HG03196 (cell line): ENCODE results near the gene CDH12.
"Not testable (repeated sequence)": the region's sequence is repeated elsewhere in the genome, so short reads cannot be mapped to it uniquely, and the experiment has no call there.

Experiments used
- ATAC-seq: cut with Tn5 transposase; IDR thresholded peaks from one replicate; pipeline ENCODE4 v1.9.1; 2021; ENCODE audit not compliant: unreplicated experiment

The CDH12 gene

DNA sequence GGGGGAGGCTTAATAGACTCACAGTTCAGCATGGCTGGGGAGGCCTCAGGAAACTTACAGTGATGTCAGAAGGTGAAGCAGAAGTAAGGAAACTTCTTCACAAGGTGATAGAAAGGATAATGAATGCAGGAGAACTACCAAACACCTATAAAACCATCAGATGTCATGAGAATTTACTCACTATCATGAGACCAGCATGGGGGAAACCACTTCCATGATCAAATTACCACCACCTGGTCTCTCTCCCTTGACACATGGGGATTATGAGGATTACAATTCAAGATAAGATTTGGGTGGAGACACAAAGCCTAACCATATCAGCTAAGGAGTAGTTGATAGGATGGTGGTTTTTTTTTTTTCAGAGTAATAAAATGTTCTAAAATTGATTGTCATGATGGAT, 201.8 kb downstream of the CDH12 start:
- no peak for ATAC-seq

DNA sequence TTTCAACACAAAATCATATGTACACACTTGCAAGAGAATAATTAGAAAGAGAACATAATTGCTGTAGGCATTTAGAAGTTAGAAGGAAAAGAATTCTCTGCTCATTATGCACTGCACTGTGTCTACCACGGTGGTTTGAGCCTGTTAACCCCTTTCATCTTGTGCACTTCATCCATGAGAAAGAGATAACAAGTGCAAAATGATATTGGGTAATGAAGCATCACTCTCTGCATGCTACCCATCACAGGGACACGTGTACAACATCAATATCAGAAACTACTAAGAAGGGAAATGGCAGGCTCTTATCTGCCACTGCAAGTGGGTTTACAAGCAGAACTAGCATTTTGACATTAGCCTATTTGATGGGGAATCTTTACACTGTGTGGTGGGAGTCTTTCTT, 202.6 kb downstream of the CDH12 start:
- no peak for ATAC-seq

DNA sequence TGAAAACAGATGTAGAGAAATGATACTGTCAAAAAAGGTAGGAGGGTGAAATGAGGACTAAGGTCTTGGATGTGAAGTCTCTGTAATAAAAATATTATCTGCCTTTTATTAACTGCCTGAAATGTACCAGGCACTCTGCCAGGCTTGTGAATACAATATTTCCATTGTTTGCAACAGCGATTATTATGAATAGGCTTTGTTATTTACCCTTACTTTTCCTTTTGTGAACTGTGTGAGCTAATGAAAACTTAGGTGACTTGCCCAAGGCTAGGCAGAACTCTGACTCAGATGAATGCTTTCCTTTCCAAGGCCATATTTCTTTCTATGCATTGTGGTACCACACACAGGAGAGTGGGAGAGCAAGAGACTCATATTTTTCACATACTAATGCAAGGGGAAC, 204.1 kb downstream of the CDH12 start:
- no peak for ATAC-seq

DNA sequence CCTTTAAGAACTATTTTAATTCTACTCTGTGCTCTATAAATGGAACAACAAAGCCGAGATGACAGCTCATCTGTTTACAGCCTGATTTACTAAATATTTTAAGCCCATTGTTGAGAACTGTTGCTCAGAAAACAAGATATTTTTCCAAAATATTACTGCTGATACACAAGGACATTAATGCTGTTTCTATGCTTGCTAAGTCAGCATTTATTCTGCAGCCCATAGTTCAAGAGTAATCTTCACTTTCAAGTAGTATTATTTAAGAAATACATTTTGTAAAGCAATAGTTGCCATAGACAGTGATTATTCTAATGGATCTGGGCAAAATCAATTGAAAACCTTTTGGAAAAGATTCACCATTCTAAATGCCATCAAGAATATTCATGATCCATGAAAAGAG, 208.3 kb downstream of the CDH12 start:
- ATAC-seq, result no peak

DNA sequence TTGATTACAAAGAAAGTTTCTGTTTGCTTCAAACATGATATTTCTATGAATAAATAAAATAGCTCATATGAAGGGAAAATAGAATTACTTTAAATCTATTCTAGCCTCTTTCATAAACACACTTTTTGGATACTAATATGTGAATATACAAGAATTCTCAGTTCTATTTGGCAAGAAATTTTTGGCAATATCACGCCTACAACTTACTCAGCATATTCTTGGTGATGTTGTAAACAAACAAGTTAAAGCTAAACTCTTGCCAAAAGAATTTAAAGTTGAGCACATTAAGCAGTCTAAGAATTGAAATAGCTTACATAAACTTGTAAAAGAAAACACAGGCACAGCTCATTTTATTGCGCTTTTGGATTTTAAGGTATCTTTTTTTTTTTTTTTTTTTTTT, 209.8 kb downstream of the CDH12 start:
- no peak for ATAC-seq

DNA sequence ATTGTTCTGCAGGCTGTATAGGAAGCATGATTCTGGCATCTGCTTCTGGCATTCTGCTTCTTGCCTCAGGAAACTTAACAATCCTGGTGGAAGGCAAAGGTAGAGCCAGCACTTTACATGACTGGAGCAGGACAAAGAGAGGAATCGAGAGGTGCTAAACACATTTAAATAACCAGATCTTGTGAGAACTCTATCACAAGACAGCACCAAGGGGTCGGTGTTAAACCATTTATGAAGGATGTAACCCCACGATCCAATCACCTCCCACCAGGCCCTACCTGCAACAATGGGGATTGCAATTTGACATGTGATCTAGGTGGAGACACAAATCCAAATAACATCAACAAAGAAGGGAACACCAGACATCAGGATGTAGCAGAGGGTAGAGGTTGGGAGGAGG, 221.5 kb downstream of the CDH12 start:
- no peak for ATAC-seq

DNA sequence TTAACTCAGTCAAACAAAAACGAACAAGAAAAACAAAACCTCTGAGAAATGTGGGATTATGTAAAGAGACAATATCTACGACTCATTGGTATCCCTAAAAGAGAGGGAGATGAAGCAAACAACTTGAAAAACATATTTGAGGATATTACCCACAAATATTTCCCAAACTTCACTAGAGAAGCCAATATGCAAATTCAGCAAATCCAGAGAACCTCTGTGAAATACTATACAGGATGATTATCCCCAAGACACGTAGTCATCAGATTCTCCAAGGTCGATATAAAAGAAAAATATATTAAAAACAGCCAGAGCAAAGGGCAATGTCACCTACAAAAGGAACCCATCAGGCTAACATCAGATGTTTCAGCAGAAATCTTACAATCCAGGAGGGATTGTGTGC, 226.1 kb downstream of the CDH12 start:
- no peak for ATAC-seq

DNA sequence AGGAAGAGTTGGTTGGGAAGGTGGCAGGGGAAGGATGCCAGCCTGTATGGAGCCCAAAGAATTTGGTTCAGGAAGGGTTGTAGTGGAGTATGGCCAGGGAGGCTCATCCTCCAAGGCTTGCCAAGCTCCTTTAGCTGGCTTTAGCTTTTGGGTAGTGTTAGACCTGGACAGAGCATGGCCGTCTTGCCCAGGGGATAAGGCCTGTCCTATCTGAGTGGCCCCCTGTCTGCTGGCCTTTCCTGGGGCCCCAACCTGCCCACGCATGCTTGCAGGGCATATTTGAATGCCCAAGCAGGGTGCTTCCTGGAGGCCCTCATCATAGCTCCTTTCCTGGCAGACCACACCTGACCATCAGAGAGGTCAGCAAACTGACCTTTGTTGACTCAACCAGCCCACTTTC, 227.7 kb downstream of the CDH12 start:
- no peak for ATAC-seq

DNA sequence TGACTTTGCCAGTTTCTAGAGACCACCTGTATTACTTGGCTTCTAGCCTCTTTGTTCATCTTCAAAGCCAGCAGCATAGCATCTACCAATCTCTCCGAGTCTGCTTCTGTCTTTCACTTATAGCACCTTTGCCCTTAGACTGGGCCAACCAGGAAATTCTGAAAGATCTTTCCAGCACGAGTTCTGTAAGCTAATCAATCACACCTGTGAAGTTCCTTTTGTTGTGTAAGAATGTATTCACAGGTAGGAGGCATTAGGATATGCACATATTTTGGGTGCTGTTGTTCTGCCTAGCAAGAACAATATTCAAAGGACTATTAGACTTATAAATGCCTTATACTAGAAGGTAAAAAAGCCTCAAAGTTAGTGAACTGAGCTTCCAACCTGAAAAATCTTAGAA, 232.1 kb downstream of the CDH12 start:
- ATAC-seq, result no peak

DNA sequence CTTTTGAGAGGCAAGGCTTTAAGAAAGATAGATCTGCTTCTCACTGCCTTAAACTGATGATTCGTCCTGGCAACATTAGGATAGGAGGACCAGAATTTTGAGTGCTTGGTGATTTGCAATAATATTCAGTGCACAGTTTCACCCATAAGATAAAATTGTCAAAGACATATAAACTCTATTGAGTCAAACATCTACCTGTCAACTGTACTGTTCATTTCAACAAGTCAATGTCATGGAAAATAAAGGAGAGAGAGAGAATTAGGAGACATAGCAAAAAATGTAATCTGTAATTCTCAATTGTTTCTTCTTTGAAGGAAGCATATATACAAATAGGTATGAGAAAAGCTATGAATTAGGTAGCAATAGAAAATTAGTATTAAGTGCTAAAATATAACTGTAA, 237.2 kb downstream of the CDH12 start:
- ATAC-seq, result no peak

DNA sequence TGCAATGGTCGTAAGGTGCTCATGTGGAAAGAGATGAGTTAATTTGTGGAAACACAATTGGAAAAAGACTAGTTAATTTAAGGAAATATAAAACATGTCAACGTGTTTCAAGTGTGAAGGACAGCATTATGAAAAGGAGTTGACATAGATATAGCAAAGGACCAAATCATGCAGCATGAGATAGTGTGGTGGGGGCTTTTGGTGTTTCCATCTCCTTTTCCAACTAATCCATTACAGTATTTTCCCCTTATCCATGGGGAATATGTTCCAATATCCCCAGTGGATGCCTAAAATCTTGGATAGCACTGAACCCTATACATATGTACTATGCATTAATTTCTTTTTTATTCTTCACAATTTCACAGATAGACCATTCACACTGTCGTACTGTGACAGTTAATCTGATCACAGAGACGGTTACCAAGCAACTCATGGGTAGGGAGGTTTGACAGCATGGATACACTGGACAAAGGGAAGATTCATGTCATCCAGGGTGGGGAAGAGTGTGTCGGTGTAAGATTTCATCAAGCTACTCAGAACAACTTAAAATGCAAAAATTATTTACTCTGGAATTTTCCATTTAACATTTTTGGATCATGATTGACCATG, 238.6 kb downstream of the CDH12 start:
- ATAC-seq, result no peak

DNA sequence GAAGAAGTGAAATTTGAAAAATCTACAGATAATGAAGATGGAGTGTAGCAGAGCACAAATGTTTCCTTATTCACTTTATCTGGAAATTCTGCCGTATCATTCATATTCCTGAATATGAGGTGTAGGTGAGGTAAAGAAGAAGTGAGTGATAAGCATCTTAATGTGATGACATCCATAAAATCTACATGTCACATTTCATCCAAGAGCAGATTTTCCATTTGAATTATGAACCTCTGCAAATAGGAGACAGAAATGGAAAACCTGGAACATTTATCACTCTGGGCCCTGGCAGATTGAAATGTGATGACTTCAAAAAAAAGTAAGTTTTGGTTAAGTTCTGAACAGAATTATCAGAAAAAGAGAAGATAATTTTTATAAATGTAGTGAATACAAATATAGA, 240.2 kb downstream of the CDH12 start:
- ATAC-seq, result no peak

DNA sequence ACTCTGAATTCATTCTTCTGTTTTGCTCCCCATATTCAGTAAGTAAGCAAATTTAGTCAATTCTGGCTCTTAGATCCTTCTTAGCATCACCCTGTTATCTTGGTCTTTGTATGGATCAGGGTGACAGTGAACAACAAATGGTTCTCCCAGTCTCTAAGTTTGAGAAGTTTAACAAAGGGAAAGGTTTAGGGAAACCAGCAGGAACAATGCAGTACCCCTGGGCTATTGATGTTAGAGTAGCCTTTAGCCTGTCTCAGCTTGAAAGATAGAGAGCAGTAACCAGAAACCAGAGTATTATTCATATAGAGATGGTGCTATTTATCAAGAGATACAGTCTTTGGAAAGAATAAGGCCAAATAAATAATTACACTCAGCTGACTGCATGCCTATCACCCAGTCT, 241.8 kb downstream of the CDH12 start:
- no peak for ATAC-seq

DNA sequence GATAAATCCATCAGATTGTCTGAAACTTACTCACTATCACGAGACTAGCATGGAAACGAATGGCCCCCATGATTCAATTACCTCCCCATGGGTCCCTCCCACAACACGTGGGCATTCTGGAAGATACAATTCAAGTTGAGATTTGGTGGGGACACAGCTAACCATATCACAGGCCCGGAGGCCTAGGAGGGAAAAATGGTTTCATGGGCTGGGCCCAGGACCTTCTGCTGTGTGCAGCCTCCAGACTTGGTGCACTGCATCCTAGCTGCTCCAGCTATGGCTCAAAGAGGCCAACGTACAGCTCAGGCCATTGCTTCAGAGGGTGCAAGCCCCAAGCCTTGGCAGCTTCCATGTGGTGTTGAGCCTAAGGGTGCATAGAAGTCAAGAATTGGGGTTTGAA, 245.6 kb downstream of the CDH12 start:
- ATAC-seq, result not testable (repeated sequence)

DNA sequence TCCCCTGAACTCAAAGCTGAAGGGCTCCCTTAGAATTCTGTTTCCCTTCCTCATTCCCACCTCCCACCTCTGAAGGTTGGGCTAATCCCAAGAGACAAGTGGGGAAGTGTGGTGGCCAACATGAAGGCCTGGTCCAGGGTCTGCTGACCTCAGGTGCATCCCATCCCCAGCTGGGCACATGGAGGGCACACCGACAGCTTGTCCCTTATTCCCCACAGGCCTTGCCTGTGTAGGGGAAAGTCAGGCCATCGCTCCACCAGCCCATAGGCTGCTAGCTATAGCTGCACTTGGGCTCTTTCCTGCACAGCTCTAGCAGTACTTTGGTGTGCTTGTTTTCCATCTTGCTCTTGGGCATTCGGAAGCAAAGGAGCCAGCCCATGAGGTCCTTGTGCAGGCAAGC, 247.7 kb downstream of the CDH12 start:
- ATAC-seq, result no peak

DNA sequence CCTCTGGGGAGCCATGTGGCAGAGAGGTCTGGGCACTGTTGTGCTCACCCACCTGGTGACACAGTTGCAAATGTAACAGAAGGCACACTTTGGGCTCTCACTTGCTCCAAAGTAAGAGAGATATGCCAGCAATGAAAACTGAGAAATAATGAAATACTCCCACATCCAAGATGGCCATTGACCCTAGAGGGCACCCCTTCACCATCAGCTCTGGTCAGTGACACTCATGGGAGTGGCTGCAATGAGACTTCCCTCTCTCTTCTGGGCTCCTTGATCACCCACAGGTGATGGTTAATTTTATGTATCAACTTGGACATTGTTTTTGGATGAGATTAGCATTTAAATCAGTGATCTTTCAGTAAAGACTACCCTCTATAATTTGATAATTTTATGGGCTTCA, 248.4 kb downstream of the CDH12 start:
- no peak for ATAC-seq

DNA sequence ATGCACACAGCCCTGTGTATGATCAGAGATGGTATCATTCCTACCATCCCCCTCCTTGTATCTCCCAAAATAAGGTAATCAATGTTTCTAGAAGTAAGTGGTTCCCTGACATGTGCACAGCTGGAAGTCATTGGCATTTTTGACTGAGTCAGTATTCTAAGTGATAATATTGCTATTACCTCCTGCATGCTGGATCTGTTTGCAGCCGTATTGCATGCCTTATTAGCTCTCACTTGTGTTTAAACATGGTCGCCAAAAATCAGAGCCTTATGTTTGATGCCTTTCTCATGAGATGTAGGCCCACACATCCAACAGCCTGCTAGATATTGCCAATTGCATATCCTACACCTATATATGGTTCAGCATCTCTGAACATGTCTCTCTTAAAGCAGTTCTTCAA, 254.3 kb downstream of the CDH12 start:
- ATAC-seq, result no peak

DNA sequence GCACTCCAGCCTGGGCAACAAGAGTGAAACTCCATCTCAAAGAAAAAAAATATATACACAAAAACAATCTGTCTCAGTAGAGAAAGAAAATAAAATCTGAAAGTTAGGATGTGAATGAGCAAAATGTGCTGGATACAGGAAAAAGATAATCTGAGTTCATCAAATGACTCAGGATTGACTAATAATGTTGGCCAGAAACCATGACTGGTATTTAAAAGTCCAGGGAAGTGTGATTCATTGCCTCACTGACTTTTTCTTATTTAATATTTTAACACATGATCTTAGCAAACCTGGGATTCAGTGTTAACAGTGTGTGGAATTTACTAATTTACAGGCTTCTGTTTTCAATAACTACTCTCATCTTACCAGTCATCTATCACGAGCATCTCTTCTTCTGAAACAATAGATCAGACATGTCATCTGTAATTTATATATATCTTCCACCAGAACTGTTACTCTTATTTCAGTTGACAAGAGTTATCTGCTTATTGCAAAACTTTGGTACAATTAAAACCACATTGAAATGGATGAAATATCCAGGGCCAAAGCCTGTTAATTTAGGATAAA, 256.7 kb downstream of the CDH12 start:
- ATAC-seq, result no peak

DNA sequence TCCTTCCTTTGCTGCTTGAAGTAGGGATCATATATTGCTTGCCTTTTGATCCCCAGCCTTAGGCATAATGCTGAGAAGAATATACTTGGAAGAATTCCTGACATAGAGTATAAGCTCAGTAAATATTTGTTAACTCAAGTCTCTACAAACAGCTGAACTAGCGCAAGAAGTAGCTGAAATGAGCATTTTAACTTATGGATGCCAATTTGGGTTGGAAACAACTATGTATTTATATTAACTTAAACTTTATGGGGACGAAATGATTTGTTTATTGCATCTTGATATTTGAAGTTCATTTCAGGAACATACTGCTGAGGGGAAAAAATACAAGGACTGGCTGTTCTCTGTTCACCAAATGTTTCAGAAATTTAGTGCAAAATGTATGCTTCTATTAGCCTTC, 258.7 kb downstream of the CDH12 start:
- no peak for ATAC-seq

DNA sequence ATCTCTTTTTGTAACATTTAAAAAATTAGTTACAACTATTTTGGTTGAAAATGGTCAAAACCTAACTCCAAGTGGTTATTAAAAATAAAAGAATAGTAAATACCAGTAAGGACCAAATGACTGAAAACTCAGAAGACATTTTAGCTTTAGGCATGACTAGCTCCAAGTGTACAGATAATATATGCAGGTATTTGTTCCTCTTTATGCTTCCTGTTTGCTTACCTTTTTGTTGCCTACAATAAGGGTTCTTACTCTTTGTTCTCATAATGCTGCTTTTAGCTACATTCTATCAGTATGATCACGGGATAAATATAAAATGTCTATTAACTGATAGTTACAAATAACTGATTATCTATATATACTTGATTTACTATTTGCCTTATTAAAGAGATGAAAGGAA, 259.6 kb downstream of the CDH12 start:
- ATAC-seq, result no peak

DNA sequence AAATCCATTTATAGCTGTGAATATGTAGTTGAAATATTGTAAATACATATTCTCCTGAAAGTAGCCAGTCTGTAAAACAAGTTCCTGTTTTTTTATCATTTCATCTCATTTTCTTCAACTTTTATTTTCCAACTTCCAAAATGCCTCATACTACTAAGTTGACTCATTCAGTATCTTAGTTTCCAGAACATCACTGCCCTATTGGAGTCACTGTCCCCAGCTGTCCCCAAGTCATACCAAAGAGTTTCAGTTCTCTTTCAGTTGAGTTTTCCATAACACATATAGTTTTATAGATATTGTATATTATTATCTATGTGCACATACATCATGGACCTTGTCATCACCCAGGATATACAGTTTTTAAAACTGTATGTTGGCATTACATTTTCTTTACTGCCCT, 261.7 kb downstream of the CDH12 start:
- ATAC-seq, result no peak

DNA sequence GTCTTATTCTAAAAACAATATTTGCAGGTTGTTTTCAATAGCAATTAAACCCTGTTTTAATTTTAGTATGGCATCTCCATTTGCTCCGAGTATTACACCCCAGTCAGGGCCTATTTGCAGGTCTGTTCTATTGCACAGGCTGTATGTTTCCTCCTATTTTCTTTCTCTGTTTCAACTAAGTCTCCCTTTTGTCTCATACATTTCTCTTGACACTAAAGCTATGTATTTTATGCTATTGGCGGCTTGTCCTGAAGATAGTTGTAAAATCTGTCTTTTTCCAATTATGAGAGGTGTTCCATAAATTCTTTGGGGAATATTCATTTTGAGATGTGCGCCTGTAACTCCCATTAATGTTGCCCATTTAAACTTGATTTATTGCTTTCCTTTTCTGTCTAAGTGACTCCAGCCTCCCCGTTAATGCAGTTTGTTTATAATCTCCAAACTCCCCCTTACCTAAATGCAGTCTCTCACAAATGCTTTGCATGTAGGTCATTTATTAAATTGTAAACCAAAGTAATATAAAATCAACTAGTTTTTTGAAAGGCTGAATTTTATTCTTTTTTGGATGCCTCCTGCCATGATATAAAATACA, 262.4 kb downstream of the CDH12 start:
- ATAC-seq, result no peak

DNA sequence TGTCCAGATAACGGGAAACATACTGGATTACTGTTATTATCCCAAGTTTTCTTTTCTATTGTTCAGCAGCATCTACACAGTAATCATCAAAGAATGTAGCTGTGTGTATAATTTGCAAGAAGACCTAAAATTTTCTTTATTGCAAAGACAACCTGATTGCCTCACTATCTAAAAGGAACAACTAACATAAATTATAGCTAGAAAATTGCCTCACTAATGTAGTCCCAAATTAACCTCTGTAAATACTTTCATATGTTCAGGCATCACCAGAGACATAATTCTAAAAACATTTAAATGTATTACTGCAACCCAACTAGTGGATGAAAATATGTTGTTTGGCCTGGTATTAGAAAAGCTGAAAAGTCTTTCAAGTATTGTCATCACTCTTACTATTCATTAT, 275.4 kb downstream of the CDH12 start:
- ATAC-seq, result no peak
